Progenitor cell of endocrine pancreas (in vitro differentiated cells): ENCODE data around the gene CHPF. TPM values are rescaled to one million over a fixed set of nuclear protein-coding genes. Genes with fewer than 3 reads are reported as not detected.

Experiments
- DNase-seq: peaks from one replicate; pipeline ENCODE4 v3.0.0; 2021; ENCODE audit warnings: low spot score; ENCODE audit not compliant: unreplicated experiment
- H3K27ac Mint-ChIP-seq: 2 replicates; pipeline ENCODE4 v1.8.0; 2021; ENCODE audit warnings: mild to moderate bottlenecking, moderate library complexity, mixed read lengths
- H3K27me3 Mint-ChIP-seq: 2 replicates; pipeline ENCODE4 v1.8.0; 2021; ENCODE audit warnings: mixed read lengths
- H3K36me3 Mint-ChIP-seq: 2 replicates; pipeline ENCODE4 v1.8.0; 2022; ENCODE audit warnings: mixed read lengths; ENCODE audit not compliant: insufficient read depth
- H3K4me1 Mint-ChIP-seq: 2 replicates; pipeline ENCODE4 v1.8.0; 2021; ENCODE audit warnings: low read depth, mixed read lengths
- H3K4me3 Mint-ChIP-seq: 2 replicates; pipeline ENCODE4 v1.8.0; 2021; ENCODE audit warnings: low read depth, mild to moderate bottlenecking, moderate library complexity, mixed read lengths
- H3K9me3 Mint-ChIP-seq: 2 replicates; pipeline ENCODE4 v1.8.0; 2021; ENCODE audit warnings: low read depth, mixed read lengths
- total RNA-seq: library from RNA; stranded (reverse); gene quantifications from 2 replicates; pipeline ENCODE4 v1.2.1, GENCODE V29; 2021
- TF ChIP-seq, protein P1 (sequence below): fragments of 200-600 bp; sonication (generic); IDR thresholded peaks from one replicate; pipeline ENCODE4 v1.5.0; 2021; ENCODE audit warnings: antibody characterized with exemption, mild to moderate bottlenecking; ENCODE audit not compliant: unreplicated experiment

Gene CHPF
- total RNA-seq, 1 donor from 2014 or later = 49.1 TPM

DNA sequence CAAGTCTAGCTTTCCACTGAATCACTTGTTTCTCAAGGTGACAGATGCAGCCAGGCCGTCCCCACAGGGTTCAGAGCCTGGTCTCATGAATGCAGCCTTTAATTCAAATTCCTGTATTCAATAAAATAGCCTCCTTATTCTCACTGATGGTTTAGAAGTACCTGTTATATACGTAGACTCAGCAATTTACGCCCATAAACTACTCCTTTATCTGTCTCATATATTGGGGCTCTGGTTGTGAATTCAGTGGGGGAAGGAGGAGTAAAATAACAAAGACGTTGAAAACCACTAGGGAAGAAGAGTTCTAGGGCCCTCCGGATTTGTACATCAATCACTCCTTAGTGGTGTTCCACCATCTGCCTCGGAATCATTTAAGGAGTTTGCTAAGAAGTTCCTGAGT, 26.0 kb upstream of the CHPF start:
- no peaks in the 10 kb centered on the region for H3K9me3 Mint-ChIP-seq
- H3K4me1 Mint-ChIP-seq = peaks cover 7% of the 10 kb centered on the region
- H3K4me3 Mint-ChIP-seq = peak overlapping the region; percentile 75

DNA sequence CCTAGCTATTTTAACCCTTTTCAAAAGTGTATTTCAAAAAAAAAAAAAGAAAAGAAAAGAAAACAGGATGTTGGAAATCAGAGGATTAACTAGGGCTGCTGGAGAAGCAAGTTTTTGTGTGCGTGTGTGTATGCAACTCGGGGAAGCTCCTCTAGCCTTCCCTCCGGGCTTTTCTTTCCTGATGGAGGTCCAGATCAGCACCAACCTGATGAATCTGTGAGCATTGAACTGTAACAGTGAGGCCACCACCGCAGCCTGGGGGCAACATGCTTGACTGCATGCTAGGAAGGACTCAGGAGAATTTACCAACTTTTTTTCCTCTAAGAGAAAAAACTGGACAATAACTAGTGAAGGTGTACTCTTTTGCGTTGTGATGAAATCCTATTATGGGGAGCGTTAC, 25.4 kb upstream of the CHPF start:
- peaks cover 5% of the 10 kb centered on the region for H3K27me3 Mint-ChIP-seq
- peaks cover 19% of the 10 kb centered on the region for H3K36me3 Mint-ChIP-seq
- TF ChIP-seq, protein P1, sequence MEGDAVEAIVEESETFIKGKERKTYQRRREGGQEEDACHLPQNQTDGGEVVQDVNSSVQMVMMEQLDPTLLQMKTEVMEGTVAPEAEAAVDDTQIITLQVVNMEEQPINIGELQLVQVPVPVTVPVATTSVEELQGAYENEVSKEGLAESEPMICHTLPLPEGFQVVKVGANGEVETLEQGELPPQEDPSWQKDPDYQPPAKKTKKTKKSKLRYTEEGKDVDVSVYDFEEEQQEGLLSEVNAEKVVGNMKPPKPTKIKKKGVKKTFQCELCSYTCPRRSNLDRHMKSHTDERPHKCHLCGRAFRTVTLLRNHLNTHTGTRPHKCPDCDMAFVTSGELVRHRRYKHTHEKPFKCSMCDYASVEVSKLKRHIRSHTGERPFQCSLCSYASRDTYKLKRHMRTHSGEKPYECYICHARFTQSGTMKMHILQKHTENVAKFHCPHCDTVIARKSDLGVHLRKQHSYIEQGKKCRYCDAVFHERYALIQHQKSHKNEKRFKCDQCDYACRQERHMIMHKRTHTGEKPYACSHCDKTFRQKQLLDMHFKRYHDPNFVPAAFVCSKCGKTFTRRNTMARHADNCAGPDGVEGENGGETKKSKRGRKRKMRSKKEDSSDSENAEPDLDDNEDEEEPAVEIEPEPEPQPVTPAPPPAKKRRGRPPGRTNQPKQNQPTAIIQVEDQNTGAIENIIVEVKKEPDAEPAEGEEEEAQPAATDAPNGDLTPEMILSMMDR = no peak
- no peaks in the 10 kb centered on the region for H3K9me3 Mint-ChIP-seq
- peaks cover 7% of the 10 kb centered on the region for H3K4me1 Mint-ChIP-seq
- no peak for DNase-seq
- H3K27ac Mint-ChIP-seq = no peak overlapping the region
- no peak overlapping the region for H3K4me3 Mint-ChIP-seq

More for the DNA sequence above, 26.0 kb upstream of the CHPF start:
- H3K27ac Mint-ChIP-seq = no peak overlapping the region
- no peak for DNase-seq
- TF ChIP-seq, protein P1 = no peak
- peaks cover 5% of the 10 kb centered on the region for H3K27me3 Mint-ChIP-seq
- peaks cover 15% of the 10 kb centered on the region for H3K36me3 Mint-ChIP-seq

DNA sequence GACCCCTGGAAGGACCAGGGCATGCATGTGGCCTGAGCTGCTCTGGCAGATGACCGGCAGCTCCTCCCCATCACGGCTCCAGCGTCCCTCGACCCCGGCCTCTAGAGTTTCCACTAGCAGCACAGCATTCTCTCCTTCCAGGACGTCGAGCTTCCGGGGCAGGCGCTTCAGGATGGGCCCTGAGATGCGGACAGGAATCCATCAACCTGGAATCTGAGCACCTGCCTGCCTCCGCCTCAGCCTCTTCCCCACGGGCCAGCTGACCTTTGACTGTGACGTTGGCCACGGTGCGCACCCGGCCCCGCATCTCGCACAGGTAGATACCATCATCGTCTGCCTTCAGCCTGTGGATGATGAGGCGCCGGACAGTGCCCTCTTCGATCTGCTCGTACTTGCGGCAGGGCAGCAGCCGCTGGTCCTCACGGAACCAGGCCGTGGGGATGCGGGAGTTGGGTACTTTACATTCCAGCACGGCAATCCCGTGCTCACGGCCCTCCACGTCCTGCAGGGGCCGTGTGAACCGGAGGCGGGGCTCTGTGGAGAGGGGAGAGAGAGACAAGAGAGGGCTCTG, 24.3 kb upstream of the CHPF start:
- Mint-ChIP-seq H3K27ac (no peak overlapping the region), H3K36me3 (peaks cover 25% of the 10 kb centered on the region), H3K4me3 (no peak overlapping the region), H3K27me3 (peaks cover 5% of the 10 kb centered on the region), H3K9me3 (no peaks in the 10 kb centered on the region), H3K4me1 (peaks cover 7% of the 10 kb centered on the region)
- TF ChIP-seq, protein P1 = no peak
- no peak for DNase-seq

DNA sequence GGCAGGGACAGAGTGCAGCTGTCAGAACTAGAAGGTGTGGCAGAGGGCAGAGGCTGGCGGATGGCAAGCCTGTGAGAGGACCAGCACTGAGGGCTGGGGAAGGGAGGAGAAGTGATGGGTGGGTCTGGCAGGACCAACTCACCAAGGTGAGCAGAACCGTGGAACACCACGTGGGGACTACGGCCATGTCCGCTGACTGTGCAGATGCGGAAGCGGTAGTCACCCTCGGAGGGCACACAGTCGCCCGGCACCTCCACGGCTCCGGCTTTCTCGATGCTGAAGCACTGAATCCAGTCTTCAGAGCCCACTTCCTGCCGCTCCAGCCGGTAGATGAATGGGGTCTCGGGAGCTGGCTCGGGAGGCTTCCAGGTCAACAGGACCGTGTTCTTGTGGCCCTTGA, 23.5 kb upstream of the CHPF start:
- H3K27ac Mint-ChIP-seq = no peak overlapping the region
- no peaks in the 10 kb centered on the region for H3K9me3 Mint-ChIP-seq
- DNase-seq = no peak
- peaks cover 25% of the 10 kb centered on the region for H3K36me3 Mint-ChIP-seq
- peaks cover 6% of the 10 kb centered on the region for H3K4me1 Mint-ChIP-seq
- peaks cover 5% of the 10 kb centered on the region for H3K27me3 Mint-ChIP-seq
- H3K4me3 Mint-ChIP-seq = no peak overlapping the region
- TF ChIP-seq, protein P1 = no peak

DNA sequence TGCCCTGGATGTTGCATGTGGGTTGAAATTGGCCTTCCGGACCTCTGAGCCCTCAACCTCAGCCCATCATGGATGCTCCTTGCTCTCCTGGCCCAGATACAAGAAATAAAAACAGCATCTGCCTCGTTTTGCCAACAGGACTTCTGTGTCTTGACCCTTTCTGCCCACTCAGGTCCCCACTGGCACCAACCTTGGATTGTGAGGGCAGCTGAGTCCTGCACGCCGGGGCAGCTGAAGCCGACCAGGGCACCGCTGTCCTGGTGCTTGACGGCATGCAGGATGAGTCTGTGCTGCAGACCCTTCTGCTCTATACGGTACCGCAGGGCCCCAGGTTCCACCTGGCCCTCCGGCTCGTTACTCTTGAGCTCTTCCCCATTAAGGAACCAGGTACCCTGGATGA, 23.0 kb upstream of the CHPF start:
- Mint-ChIP-seq H3K27me3 (peaks cover 5% of the 10 kb centered on the region), H3K36me3 (peaks cover 25% of the 10 kb centered on the region), H3K4me1 (peaks cover 6% of the 10 kb centered on the region), H3K9me3 (no peaks in the 10 kb centered on the region), H3K27ac (no peak overlapping the region), H3K4me3 (no peak overlapping the region)
- TF ChIP-seq, protein P1 = no peak
- no peak for DNase-seq
